GM19468 (cell line): ENCODE data around the gene NMT1.

ENCODE experiments used
- ATAC-seq: cut with Tn5 transposase; IDR thresholded peaks from one replicate; pipeline ENCODE4 v1.9.1; 2021; ENCODE audit warnings: mild to moderate bottlenecking, moderate library complexity, moderate number of reproducible peaks; ENCODE audit not compliant: unreplicated experiment; ENCODE audit errors: extremely low read depth

Gene NMT1

DNA sequence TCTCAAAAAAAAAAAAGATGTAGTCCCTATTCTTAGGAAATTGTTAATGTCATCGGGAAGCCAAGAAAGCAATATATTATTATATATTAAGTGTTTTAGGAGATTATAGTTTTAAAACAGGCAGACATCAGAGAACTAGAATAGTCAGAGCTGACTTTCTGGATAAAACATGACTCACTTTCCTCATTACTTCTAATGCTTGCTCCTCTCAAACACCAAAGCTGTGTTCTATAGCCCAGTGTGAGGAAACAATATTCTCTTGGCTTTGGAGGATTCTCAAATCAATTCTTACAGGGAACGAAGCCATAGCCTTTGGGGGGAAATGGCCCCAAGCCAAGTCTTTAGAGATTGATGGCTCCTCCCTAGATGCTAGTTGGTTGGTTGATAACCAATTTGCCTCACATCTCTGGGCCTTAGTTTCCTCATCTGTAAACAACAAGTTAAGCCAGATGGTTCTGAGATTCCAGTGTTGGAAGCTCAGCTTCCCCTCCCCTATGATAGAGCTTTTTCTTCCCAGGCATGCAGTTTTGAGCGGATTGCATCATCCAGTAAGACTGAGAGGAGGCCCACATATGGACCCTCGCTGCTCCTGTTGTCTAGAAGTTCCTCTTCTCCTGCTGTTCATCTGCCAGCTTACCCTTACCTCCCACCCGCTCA, 12.4 kb downstream of the NMT1 start:
- ATAC-seq, result no peak

DNA sequence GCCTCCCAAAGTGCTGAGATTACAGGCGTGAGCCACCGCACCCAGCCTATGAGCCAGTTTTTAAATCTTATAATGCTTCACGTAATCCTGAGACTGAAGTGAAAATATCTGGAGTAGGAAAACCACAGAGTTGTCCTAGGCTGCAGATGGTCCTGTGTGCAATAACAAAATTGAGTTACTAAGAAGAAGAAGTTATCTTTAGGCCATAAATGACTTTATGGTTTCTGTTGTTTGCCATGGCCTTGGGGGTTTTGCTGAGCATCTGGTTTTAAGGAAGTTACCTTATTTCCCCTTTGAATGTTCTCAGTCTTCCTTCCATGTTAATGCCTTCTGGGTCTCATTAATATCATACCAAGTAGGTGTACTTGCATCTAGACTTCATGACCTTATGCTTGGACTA, 16.5 kb downstream of the NMT1 start:
- no peak for ATAC-seq

DNA sequence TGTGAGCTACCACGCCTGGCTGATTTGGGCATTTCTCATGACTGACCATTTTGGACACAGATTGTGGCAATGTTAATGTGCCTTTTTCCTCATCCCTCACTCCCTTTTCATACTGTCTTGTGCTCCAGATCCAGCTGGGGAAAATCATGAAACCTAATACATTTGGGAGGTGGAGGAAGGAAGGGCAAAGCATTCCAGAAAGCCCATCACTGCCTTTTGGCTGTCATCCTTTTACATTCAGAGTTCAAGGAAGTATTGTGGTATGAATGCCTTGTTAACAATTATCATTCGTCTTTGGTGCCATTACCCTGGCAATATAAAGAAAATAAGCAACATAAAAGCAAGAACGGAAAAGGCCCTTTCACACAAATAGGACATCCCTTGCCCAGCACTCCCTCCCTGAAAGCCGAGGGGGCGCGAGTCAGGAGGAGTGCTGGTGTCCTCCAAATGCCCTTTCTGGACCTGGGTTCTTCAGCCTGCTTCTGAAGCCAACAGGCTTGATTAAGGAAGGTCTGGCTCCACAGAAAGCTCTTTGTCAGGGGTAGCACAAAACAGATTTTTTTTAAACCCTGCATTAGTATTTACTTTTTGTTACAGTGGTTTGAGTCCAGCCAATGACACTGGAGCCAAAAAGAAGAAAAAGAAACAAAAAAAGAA, 20.1 kb downstream of the NMT1 start:
- no peak for ATAC-seq

DNA sequence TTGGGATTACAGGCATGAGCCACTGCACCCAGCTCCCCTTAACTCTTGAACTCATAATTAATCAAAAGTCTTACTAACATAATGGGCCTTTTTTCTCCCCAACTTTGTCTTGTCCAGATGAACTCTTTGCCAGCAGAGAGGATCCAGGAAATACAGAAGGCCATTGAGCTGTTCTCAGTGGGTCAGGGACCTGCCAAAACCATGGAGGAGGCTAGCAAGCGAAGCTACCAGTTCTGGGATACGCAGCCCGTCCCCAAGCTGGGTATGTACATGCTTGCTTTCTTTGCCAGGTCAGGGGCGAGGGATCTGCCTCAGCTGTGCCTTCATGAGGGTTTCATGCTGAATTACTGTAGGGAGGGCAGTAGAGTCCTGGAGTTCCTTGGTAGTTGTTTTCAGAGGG, 25.3 kb downstream of the NMT1 start:
- no peak for ATAC-seq

DNA sequence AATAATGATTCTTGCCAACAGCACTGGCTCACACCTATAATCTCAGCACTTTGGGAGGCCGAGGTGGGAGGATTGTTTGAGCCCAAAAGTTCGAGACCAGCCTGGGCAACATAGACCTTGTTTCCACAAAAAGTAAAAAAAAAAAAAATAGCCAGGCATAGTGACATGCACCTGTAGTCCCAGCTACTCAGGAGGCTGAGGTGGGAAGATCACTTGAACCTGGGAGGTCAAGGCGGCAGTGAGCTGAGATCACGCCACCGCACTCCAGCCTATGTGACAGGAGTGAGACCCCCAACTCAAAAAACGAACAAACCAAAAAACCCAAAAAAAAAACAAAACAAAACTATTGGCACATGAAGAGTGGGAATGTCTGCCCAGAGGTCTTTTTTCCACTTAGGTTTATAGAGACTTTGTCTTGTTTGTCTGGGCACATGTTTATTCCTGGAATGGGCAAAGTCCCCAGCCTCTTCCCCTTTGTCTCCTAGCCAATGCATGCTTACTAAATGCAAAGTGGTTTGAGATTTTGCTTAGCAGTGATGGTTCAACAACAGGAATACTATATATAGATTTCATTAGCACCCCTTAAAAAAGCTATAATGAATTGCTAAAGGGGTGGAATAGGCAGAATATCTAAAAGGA, 25.9 kb downstream of the NMT1 start:
- no peak for ATAC-seq

DNA sequence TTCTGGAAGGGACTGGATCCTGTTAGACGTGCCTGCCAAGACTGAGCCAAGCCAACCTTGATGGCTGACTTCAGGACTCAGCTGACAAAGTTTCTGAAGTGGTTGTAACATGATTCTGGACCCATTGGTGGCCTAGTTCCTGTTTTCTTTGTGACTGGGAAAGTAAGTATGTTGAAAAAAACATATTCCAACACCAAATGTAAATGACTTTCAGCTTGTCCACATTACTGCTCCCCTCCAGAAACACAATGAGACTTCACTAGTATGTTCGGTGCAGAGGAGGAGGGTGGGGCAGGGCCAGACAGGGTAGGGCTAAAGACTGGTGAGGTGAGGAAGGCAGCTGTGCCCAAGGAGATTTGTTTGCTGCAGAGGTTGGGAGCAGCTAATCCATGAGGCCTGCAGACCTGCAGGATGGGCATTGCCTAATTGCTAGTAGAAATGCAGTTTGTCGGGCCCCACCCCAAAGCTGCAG, 26.4 kb downstream of the NMT1 start:
- ATAC-seq, result no peak

DNA sequence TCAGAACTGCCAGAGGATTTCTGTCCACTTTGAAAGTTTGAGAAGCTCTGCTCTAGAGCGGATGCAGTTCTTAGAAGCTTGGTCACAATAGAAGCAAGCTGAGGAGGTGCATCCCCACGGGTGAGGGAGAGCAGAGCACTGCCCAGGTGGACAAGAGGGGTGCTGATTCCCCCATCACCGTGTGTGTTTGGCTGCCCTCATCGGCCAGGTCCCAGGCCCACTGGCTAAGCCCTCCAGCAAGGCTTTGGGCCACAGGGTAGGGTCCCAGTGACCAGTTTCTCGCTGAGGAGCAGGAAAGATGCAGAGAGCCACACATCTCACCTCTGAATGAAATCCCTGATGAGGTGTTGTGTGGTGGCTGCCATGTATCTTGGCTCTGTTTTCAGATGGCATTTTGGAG, 26.9 kb downstream of the NMT1 start:
- no peak for ATAC-seq

DNA sequence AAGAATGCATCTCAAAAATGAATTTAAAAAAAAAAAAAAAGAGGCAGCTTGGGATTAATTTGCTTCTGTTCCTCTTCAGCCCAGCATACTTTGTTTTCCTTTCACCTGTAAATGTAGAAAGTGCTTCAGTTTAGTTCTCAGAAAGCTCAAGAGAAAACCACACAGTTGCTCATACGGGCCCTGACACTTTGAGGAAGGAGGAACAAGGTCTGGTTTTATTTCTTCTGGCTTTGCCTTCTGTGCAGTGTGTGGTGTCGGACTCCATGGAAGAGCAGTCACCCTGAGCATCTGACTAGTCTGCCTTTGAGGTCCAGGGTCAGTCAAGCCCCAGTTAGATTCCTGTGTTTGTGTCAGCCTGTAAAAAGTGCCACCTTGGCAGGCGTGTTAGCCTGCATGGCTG, 27.6 kb downstream of the NMT1 start:
- no peak for ATAC-seq

DNA sequence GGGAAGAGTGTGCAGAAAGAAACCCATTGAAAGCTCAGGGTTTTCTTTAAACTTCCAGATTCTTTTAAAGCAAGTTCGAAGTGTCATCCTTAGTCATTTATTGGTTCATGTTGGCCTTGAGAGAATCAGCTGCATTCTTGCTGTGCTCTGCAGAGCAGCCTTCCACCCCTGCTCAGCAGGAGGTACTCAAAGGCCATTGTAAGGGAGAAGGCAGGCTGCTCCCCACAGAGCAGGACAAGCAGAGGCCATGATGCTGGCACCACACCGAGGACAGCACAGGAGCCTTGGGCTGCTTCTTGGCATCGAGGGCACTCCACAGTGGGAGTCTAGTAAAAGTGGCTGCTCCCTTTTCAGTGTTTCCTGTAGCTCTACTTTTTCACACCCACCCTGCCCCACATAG, 29.6 kb downstream of the NMT1 start:
- no peak for ATAC-seq

DNA sequence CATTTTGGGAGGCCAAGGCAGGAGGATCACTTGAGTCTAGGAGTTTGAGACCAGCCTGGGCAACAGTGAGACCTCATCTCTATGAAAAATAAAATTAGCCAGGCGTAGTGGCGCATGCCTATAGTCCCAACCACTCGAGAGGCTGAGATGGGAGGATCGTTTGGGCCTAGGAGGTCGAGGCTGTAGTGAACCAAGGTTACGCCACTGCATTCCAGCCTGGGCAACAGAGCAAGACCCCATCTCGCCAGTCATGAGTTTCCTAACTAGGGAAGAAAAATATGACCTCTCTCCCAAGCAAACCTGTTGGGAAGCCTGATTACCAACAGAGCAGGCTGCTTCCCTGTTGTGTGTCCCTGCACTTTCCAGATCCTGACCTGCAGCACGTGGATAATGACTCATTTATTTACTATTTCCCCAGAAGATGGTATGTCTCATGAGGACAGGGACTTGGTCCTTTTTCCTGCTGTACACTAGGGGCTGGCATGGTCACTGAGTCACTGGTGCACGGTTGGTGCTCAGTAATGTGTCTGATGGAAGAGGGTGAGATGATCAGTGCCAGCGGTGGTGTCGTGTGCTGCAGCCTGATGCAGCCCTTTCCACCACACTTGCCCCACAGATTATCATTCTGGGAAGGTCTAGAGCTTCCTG, 30.8 kb downstream of the NMT1 start:
- ATAC-seq, result no peak

DNA sequence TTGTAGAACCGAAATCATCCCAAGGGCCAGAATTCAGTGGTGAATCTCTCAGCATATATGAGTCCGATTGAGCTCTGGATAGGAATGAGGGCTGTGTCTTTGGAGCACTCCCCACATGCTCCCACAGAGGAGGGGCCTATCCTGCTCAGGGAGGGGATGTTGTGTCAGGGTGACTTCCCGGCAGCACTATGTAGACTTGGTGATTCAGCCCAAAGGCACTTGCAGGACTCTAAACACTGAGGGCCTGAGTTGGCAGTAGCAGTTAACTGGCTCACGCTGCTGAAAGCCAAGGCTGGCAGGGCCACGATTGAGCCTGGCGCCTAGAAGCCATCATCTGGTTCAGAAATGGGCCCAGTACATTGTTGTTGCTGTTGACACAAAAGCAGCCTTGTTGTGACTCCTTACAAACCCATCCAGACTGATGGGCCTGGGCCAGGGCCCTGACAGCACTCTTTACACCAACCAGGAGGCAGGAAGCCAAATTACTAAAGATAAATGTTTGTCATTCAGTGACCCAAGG, 31.9 kb downstream of the NMT1 start:
- ATAC-seq, result no peak

DNA sequence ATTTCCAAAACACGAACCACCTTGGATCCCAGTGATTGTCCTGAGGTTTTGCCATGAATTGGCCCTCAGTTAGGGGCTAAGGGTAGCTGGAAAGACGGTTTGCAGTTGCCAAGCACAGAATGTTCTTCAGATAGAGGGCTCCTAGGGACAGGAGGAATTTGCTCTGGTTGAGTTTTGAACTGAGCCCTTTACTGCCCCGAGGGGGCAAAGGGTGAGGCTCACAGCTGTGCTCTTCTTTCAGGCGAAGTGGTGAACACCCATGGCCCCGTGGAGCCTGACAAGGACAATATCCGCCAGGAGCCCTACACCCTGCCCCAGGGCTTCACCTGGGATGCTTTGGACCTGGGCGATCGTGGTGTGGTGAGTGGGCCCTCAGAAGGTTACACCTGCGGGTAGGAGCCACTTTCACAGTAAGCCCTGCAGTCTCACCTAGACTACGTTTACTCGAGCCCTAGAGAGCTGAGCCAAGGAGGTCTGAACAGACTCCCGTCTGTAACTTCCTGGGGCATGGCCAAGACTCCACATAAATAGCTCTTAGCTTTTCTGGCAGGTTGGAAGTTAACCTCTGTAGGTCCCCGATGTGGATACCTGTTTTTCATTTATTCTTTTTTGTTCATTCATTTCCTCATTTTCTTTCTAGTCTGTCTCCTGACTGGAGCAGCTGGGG, 32.5 kb downstream of the NMT1 start:
- no peak for ATAC-seq

DNA sequence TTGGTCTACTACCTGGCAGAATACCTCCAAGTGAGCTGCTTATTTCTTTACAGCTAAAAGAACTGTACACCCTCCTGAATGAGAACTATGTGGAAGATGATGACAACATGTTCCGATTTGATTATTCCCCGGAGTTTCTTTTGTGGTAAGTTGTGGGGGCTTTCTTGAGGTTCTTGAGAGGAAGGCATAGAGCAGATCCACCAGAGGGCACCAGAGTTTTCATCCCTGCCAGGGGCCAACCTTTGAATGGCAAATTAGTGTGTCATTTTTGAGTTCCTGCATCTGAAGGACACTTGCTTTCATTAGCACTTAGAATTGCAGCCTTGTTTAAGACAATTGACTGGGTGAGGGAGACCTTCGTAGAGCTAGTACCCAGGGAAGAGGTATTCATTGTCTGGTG, 35.0 kb downstream of the NMT1 start:
- ATAC-seq, result no peak

DNA sequence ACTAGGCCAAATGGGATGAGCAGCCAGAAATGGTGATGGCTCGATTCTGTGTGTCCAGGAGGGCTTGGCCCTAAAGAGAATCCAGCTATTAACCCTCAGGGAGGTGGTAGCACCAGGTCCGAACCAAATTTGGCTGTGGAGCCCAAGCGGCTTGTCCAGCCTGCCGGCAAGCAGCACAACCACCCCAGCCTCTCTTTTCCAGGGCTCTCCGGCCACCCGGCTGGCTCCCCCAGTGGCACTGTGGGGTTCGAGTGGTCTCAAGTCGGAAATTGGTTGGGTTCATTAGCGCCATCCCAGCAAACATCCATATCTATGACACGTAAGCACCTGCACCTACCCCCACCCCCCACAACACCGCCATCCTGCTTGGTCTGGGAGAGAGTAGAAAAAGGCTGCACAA, 35.8 kb downstream of the NMT1 start:
- no peak for ATAC-seq

DNA sequence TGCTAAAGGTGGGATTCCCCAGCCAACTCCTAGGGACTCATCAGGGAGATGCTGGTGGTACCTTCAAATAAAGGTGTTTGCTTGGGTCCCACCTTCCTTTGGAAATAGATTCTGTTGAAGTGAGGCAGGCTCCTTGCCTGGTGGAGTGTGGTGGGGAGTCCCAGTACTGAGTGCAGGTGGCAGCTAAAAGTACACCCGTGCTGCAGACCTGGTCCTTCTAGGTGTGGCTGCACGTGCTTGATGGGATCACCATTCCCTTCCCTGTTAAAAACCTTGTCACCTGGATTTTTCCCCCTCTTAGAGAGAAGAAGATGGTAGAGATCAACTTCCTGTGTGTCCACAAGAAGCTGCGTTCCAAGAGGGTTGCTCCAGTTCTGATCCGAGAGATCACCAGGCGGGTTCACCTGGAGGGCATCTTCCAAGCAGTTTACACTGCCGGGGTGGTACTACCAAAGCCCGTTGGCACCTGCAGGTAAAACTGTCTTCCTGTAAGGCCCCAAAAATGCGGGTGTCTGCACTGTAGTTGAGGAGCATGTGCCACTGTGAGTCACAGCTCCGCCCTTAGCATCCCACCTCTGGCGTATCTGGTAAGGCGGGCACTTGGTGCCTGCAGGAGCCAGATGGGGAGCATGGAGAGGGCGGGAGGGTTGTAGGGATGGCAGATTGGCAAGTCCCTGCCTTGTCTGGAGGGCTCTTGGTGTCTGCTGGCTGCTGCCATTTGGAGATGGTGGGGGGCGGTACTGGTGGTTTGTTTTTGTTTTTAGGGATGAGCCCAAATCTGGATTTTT, 37.2 kb downstream of the NMT1 start:
- no peak for ATAC-seq

DNA sequence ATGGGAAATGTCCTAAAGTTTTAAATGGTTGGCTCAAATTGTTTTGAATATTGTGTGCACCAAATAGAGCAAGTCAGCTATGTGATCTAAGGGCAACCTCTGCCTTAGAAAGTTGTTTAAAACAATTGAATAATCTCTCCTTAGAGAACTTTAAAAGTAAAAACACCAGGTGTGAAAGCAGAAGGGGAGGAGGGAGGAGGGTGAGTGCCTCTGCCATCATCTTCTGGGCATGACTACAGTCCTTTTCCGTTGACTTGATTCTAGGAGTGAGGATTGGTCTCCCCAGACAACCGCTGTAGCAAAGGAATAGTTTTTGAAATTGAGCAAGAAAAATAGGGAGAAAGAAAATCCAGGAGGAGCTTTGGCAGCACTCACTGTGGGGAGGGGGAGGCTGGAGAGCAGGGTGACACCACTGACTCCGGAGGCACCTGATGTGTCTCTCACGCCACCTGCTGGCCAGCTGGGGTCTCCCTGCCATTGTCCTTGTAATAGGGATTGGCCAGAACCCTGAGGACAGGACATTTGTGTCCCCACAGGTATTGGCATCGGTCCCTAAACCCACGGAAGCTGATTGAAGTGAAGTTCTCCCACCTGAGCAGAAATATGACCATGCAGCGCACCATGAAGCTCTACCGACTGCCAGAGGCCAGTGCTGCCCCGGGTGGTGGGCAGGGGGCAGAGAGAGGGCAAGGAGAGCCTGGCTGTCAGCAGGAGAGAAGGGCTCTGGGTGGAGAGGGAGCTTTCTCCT, 37.9 kb downstream of the NMT1 start:
- ATAC-seq, result no peak

DNA sequence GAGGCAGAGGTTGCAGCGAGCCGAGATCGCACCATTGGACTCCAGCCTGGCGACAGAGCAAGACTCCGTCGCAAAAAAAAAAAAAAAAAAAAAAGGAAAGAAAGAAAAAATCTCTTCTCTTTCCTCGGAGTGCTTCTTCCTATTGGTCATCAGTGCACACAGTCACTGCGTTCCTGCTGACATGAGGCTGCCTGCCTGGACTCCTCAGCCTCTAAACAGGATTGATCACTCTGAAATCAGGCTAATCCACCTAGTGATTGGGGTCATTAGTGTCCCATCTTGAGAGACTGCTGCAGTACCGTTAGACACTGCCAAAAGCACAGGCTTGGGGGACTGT, 40.4 kb downstream of the NMT1 start:
- no peak for ATAC-seq

DNA sequence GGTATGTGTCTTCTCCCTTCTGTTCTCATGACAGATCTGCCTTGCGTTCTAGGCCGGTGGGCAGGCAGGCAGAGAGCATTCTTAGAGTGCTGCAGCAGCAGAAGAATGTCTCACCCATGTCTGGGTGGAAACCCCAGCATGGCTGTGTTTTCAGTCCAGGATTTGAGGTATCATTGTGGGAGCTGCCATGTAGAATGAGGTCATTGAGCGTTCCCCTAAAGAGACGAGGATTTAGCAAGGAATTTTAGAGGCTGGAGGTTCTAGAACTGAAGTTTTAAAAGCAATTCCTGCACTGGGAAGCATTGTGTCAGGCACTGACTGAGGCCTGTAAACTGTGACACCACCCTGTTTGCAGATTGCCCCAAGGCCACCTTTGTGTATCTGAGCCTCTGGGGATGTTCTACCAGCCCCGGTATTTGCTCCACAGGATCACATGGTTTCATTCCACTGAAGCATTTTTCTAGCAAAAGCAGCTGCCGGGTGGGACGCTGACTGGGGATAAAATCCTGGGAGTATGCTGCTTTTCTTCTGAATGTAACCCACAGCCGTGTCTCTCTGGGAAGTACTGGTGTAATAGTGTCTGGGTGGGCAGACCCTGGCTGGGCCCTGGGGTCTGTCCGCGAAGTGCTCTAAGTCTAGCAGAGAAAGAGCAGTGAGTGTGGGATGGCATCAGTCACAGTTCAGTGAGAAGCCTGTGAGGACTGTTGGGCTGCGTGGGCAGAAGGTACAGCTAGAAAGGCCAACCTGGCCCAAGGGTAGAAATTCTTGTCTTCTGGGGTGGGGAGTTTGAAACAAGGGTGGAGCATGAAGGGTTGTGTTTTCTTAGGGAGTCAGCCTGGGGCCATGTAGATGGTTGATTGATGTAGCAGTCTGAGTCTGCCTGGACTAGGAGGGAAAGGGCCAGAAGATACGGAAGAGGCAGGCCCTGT, 41.0 kb downstream of the NMT1 start:
- ATAC-seq, result no peak
